ENCODE data around the gene ZNF536.

ZNF536 gene

GRCh38 chr19:30371960-30372824 is at the start of gene ZNF536:
Gene ZNF536, plus strand, starts transcription at chr19:30372384. Its CDS starts 71,179 bp downstream, at chr19:30443563.
- in situ Hi-C loops (cut with HindIII; ENCODE audit: low pct_unique_long_range_greater_than_20kb, low sequenced_read_pairs): no loop called here
- no peak for TF ChIP-seq JUND (IDR thresholded peaks at IDR 0.05; ENCODE audit: low read depth)

GRCh38 chr19:30322641-30323320 is 49.4 kb upstream of the ZNF536 start:
- in situ Hi-C loops (cut with HindIII; ENCODE audit: low pct_unique_long_range_greater_than_20kb, low sequenced_read_pairs): no loop called here
- no peak for TF ChIP-seq JUND (IDR thresholded peaks at IDR 0.05; ENCODE audit: low read depth)
- DNase-seq (ENCODE audit: low read depth in 1 of 2, low spot score in 1 of 2): no peak

More at GRCh38 chr19:30371960-30372824, at the start of gene ZNF536:
- no peak for DNase-seq (ENCODE audit: low read depth in 1 of 2, low spot score in 1 of 2)

GRCh38 chr19:30323904-30324303 is 48.3 kb upstream of the ZNF536 start:
- in situ Hi-C loops (cut with HindIII; ENCODE audit: low pct_unique_long_range_greater_than_20kb, low sequenced_read_pairs): no loop called here
- DNase-seq (ENCODE audit: low read depth in 1 of 2, low spot score in 1 of 2): no peak
- no peak for TF ChIP-seq JUND (IDR thresholded peaks at IDR 0.05; ENCODE audit: low read depth)

- DNase-seq (ENCODE audit: low read depth in 1 of 2, low spot score in 1 of 2): no peak
- in situ Hi-C loops (cut with HindIII; ENCODE audit: low pct_unique_long_range_greater_than_20kb, low sequenced_read_pairs): no loop called here
- no peak for TF ChIP-seq JUND (IDR thresholded peaks at IDR 0.05; ENCODE audit: low read depth)
These were observed 47.2 kb upstream of the ZNF536 start for GRCh38 chr19:30324982-30325381.

- no peak for TF ChIP-seq JUND (IDR thresholded peaks at IDR 0.05; ENCODE audit: low read depth)
- in situ Hi-C loops (cut with HindIII; ENCODE audit: low pct_unique_long_range_greater_than_20kb, low sequenced_read_pairs): no loop called here
- no peak for DNase-seq (ENCODE audit: low read depth in 1 of 2, low spot score in 1 of 2)
These were observed 46.4 kb upstream of the ZNF536 start for GRCh38 chr19:30325676-30326392.

- no peak for TF ChIP-seq JUND (IDR thresholded peaks at IDR 0.05; ENCODE audit: low read depth)
- DNase-seq (ENCODE audit: low read depth in 1 of 2, low spot score in 1 of 2): no peak
- in situ Hi-C loops (cut with HindIII; ENCODE audit: low pct_unique_long_range_greater_than_20kb, low sequenced_read_pairs): no loop called here
These were observed 45.8 kb upstream of the ZNF536 start for GRCh38 chr19:30326393-30326710.

GRCh38 chr19:30327331-30327730 is 44.9 kb upstream of the ZNF536 start:
- in situ Hi-C loops (cut with HindIII; ENCODE audit: low pct_unique_long_range_greater_than_20kb, low sequenced_read_pairs): no loop called here
- TF ChIP-seq JUND (IDR thresholded peaks at IDR 0.05; ENCODE audit: low read depth): no peak
- DNase-seq (ENCODE audit: low read depth in 1 of 2, low spot score in 1 of 2): no peak

- DNase-seq (ENCODE audit: low read depth in 1 of 2, low spot score in 1 of 2): no peak
- in situ Hi-C loops (cut with HindIII; ENCODE audit: low pct_unique_long_range_greater_than_20kb, low sequenced_read_pairs): no loop called here
- no peak for TF ChIP-seq JUND (IDR thresholded peaks at IDR 0.05; ENCODE audit: low read depth)
These were observed 44.1 kb upstream of the ZNF536 start for GRCh38 chr19:30328096-30328495.

GRCh38 chr19:30330266-30330665 is 41.9 kb upstream of the ZNF536 start:
- TF ChIP-seq JUND (IDR thresholded peaks at IDR 0.05; ENCODE audit: low read depth): no peak
- no peak for DNase-seq (ENCODE audit: low read depth in 1 of 2, low spot score in 1 of 2)
- in situ Hi-C loops (cut with HindIII; ENCODE audit: low pct_unique_long_range_greater_than_20kb, low sequenced_read_pairs): no loop called here

GRCh38 chr19:30332445-30333234 is 39.5 kb upstream of the ZNF536 start:
- TF ChIP-seq JUND (IDR thresholded peaks at IDR 0.05; ENCODE audit: low read depth): no peak
- in situ Hi-C loops (cut with HindIII; ENCODE audit: low pct_unique_long_range_greater_than_20kb, low sequenced_read_pairs): no loop called here
- DNase-seq (ENCODE audit: low read depth in 1 of 2, low spot score in 1 of 2): no peak

- in situ Hi-C loops (cut with HindIII; ENCODE audit: low pct_unique_long_range_greater_than_20kb, low sequenced_read_pairs): no loop called here
- DNase-seq (ENCODE audit: low read depth in 1 of 2, low spot score in 1 of 2): no peak
- no peak for TF ChIP-seq JUND (IDR thresholded peaks at IDR 0.05; ENCODE audit: low read depth)
These were observed 38.7 kb upstream of the ZNF536 start for GRCh38 chr19:30333291-30334065.
